ENCODE measurements around the gene WDPCP. TPM values are rescaled to one million over a fixed set of nuclear protein-coding genes. Genes with fewer than 3 reads are reported as not detected.

The WDPCP gene
- total and polyA plus RNA-seq, 2 of the 13 experiments (the other 11 are each of a cell fraction or from before 2014, with no cell fraction given), result 2.9 to 5.2 TPM

GRCh38 chr2:63588385-63589147 is at the start of gene WDPCP, which contains the start of gene MDH1 (continued):
- TF ChIP-seq REST (IDR thresholded peaks at IDR 0.05; ENCODE audit: borderline replicate concordance in 1 of 2, low read depth in 1 of 2, low read length in 2 of 2), result peak in 1 of 2 experiments; percentile 65; a peak in 2 of 4 replicates
- TF ChIP-seq ZNF101 (CRISPR knock-in tag; IDR thresholded peaks at IDR 0.05; ENCODE audit: borderline replicate concordance, low read depth), result no peak
- no peak for TF ChIP-seq USF2 (IDR thresholded peaks at IDR 0.05; ENCODE audit: low read depth, low read length)
- TF ChIP-seq USF2 (CRISPR knock-in tag; IDR thresholded peaks at IDR 0.05; ENCODE audit: borderline replicate concordance), result no peak; the same call in 1 of the 2 replicates
- TF ChIP-seq ATF1 (CRISPR knock-in tag; IDR thresholded peaks at IDR 0.05), result peak; percentile 95
- TF ChIP-seq ZXDC (CRISPR knock-in tag; IDR thresholded peaks at IDR 0.05), result peak; percentile 93
- peak; percentile 92 for TF ChIP-seq HDAC1 (CRISPR knock-in tag; IDR thresholded peaks at IDR 0.05)
- peak; percentile 63 for TF ChIP-seq ZNF768 (CRISPR knock-in tag; IDR thresholded peaks at IDR 0.05)
- no peak for TF ChIP-seq NR1H2 (CRISPR knock-in tag; IDR thresholded peaks at IDR 0.05; ENCODE audit: borderline replicate concordance, low read depth)
- no peak for TF ChIP-seq PAWR (CRISPR knock-in tag; IDR thresholded peaks at IDR 0.05; ENCODE audit: borderline replicate concordance)
- no peak for TF ChIP-seq ARNT (IDR thresholded peaks at IDR 0.05)
- TF ChIP-seq SCMH1 (CRISPR knock-in tag; IDR thresholded peaks at IDR 0.05; ENCODE audit: borderline replicate concordance), result no peak

All from HepG2 (cell line).